WI38 (cell line): ENCODE results near the gene HNRNPA3.
"Not testable (repeated sequence)": the region's sequence is repeated elsewhere in the genome, so short reads cannot be mapped to it uniquely, and the experiment has no call there.

Source experiments
- H3K4me3 ChIP-seq: 2 replicates; pipeline ENCODE4 v1.5.1; 2011; ENCODE audit warnings: low read depth, mild to moderate bottlenecking, control low read depth, low read length
- TF ChIP-seq, protein P1 (sequence below): IDR thresholded peaks from 2 replicates; pipeline ENCODE4 v1.5.1; 2012; ENCODE audit warnings: low read depth, mild to moderate bottlenecking, control low read depth, low read length

The HNRNPA3 gene

DNA sequence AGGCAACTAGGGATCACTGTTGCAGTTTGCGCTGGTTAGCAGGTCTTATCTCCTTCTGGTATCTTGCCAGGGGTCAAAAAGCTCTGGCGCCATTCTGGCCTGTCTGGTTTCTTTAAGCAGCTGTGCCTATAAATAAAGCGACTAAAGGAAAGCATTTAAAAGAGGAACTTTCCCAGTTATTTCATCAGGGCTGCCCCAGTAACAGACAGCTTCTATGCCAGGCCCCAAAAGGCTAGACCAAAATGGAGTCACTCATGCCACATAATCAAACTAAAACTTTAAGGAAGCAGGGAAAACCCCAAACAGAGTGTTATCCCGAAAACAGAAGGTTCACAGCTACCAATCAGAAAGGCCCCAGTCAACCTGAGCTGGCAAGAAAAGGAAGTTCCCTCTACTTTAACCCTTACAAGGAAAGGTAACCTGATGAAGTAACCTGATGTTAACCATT is 41.2 kb upstream of the HNRNPA3 start:
- TF ChIP-seq, protein P1, sequence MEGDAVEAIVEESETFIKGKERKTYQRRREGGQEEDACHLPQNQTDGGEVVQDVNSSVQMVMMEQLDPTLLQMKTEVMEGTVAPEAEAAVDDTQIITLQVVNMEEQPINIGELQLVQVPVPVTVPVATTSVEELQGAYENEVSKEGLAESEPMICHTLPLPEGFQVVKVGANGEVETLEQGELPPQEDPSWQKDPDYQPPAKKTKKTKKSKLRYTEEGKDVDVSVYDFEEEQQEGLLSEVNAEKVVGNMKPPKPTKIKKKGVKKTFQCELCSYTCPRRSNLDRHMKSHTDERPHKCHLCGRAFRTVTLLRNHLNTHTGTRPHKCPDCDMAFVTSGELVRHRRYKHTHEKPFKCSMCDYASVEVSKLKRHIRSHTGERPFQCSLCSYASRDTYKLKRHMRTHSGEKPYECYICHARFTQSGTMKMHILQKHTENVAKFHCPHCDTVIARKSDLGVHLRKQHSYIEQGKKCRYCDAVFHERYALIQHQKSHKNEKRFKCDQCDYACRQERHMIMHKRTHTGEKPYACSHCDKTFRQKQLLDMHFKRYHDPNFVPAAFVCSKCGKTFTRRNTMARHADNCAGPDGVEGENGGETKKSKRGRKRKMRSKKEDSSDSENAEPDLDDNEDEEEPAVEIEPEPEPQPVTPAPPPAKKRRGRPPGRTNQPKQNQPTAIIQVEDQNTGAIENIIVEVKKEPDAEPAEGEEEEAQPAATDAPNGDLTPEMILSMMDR = no peak
- H3K4me3 ChIP-seq = no peak overlapping the region

DNA sequence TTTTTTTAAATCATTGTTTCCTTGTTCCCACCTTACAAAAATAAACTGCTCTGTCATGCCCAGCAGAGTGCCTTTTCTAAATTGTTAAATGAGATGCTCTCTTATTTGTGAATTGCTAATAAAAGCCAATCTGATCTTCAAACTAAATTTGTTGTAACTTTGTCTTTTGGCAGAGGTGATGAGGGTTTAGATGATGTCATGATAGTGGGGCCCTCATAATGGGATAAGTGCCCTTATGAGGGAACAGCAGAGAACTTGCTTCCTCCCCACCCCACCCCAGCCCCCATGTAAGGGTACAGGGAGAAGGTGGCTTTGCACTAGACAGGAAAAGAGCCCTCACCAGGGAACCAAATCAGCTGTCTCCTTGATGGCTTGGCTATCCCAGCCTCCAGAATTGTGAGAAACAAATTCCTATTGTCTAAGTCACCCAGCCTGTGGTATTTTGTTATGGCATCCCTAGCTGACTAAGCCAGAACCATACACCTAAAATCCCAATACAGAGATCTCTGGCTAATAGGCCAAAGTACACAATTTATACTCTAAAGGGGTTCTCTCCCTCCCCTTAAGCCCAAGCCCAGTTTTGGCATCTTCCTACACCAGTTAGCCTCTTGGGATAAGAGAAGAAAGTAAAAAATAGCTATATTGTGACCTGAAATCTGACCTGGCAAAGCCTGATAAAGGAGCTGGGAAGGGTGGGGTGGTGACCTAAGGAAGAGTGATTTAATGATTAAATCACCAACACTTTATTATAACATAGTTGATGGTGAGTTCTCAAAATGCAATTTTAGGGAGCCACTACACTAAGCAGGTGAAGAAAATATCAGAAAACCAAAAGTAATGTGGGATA is 40.3 kb upstream of the HNRNPA3 start:
- H3K4me3 ChIP-seq = no peak overlapping the region
- TF ChIP-seq, protein P1 = no peak

DNA sequence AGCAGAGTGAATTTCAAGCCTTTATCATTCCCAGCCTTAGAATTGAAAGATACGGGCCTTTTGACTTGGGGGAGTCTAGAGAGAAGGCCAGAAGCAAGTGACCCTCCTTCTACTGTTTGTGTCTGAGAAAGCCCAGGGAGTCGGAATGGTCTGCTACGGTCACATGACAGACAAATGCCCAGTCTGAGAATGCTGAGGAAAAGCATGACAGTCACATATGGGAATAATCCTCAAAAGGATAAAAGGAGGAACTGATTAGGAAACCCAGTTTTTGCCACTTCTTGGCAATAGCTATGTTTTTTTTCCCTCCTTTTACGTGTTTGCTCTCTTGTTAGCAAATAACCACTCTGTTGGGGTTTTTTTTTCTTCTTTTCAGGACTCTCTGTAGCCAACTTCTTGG is 38.1 kb upstream of the HNRNPA3 start:
- H3K4me3 ChIP-seq = no peak overlapping the region
- TF ChIP-seq, protein P1 = no peak

DNA sequence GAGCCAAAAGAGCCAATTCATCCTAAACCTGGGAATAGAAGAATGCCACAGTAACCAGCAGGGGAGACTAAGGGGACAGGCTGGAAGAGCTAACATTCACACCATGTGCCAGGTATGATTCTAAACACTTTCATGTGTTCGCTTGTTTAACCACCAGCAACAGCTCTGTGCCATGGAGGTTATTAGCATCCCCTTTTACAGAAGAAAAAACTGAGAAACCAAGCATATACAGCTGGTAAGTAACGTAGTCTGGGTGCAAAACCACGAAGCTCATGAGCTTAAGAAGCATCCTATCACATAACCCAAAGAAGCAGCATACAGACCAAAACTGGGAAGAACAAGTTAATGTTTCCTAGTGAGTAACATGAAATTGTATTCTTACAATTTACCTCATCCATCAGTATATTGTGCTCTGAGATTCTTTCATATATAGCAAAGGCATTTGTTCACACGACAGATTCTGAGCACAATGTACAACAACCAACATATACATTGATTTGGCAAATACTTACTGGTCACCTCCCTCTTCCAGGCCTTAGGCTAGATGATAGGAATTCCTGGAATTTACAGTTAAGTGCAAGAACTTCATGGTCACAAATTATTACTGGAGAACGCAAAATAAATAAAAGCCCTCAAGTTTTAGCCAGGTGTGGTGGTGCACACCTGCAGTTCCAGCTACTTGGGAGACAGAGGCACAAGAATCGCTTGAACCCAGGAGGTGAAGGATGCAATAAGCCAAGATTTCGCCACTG is 36.5 kb upstream of the HNRNPA3 start:
- H3K4me3 ChIP-seq = no peak overlapping the region
- TF ChIP-seq, protein P1 = no peak

DNA sequence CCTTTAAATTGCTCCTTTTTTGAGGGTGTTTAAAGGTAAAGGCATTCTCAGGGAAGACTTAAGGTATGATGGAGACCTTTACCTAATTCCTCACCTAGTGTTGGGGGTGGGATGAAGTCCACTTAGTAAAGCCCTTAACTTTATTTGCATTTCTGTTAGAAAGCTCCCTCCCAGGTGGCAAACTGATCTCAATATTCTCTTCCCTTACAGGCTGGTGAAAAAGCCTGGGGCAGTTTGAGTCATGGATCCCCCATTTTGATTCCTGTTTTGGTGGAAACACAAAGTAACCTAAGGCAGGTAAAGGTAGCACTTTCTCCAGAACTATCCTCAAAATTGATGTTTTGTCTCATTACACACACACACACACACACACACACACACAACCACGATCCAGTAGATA is 33.8 kb upstream of the HNRNPA3 start:
- no peak overlapping the region for H3K4me3 ChIP-seq
- TF ChIP-seq, protein P1 = no peak

DNA sequence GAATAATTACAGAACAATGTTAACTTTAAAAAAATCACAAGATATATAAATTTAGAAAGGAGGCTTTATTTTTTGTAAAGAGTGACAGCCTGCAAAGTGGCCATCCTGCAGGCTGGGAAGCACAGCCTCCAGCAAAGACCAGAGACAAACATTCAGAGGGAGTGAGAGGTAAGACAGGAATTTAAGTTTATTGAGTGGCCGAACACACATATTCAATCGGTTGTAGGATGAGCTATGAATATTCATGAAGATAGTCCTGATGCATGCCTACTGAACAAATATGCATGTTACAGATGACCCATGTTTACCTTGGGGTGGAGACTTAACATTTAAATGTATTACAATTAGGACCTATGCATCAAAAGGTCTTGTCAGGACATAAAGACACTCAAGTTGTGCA is 33.4 kb upstream of the HNRNPA3 start:
- TF ChIP-seq, protein P1 = no peak

DNA sequence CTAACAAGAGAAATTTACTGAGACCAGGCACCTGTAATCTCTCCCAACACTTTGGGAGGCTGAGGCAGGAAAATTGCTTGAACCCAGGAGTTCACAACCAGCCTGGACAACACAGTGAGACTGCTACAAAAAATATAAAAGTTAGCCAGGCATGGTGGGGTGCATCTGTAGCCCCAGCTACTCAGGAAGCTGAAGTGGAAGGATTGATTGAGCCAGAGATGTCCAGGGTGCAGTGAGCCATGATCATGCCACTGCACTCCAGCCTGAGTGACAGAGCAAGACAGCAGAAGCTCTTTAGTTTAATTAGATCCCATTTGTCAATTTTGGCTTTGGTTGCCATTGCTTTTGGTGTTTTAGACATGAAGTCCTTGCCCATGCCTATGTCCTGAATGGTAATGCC is 32.9 kb upstream of the HNRNPA3 start:
- not testable (repeated sequence) for H3K4me3 ChIP-seq

More for the DNA sequence above, 33.4 kb upstream of the HNRNPA3 start:
- H3K4me3 ChIP-seq = no peak overlapping the region
